Esophagus squamous epithelium (tissue), 5 donors: ENCODE measurements around the gene BNC2. TPM values are rescaled to one million over a fixed set of nuclear protein-coding genes. Genes with fewer than 3 reads are reported as not detected.
A peak's percentile ranks its signal among the peaks of the same experiment; 100 is the strongest.

Source experiments
- DNase-seq: peaks from one replicate; lab custom pipeline; 2025; lab: John Stamatoyannopoulos, UW
- H3K27ac ChIP-seq, 4 donors: fragments of 200-600 bp; sonication (generic); one replicate each; pipeline ENCODE4 v1.5.1; 2016 to 2019; ENCODE audit warnings: mild to moderate bottlenecking in 1 of 4
- H3K27me3 ChIP-seq, 4 donors: fragments of 200-600 bp; sonication (generic); 1 replicate in 3 of 4; 2 replicates in 1 of 4; pipeline versions ENCODE4 v1.5.1 to v1.6.0; 2017 to 2021; ENCODE audit warnings: antibody characterized with exemption in 1 of 4
- H3K36me3 ChIP-seq, 3 donors: fragments of 200-600 bp; sonication (generic); one replicate each; pipeline ENCODE4 v1.5.1; 2016 to 2019
- H3K4me1 ChIP-seq, 3 donors: fragments of 200-600 bp; sonication (generic); one replicate each; pipeline ENCODE4 v1.5.1; 2017 to 2019
- H3K4me3 ChIP-seq, 4 donors: fragments of 200-600 bp; sonication (generic); 1 replicate in 3 of 4; 2 replicates in 1 of 4; pipeline ENCODE4 v1.5.1; 2016 to 2019; ENCODE audit warnings: mild to moderate bottlenecking in 2 of 4, moderate library complexity in 1 of 4
- H3K9me3 ChIP-seq, 3 donors: fragments of 200-600 bp; sonication (generic); one replicate each; pipeline ENCODE4 v1.5.1; 2016 to 2019
- POLR2A ChIP-seq, 4 donors: fragments of 450-650 bp; IDR thresholded peaks; one replicate each; pipeline ENCODE4 v1.6.1; 2017; ENCODE audit warnings: antibody characterized with exemption in 4 of 4, mild to moderate bottlenecking in 4 of 4, moderate library complexity in 3 of 4
- WGBS, 2 donors: methylation state at CpG; one replicate each; pipeline ENCODE4 v1.1.5; 2018; 5-methylcytosine and 5-hydroxymethylcytosine counted together
- intact Hi-C: fragments of 100-400 bp; cut with DNase I; formaldehyde crosslinking; loops from one replicate; pipeline ENCODE4 v1.15.0; 2022
- total RNA-seq, 4 donors: library from RNA; depleted of rRNA; stranded (reverse); fragments of >200 nt; gene quantifications; one replicate each; pipeline ENCODE4 v1.1.0, GENCODE V29; 2016
- TF ChIP-seq, protein P1 (sequence below), 6 experiments: fragments of 450-650 bp in 4 of 6; fragments of 200-600 bp in 2 of 6; sonication (generic) in 2 of 6; IDR thresholded peaks; one replicate each; pipeline ENCODE4 v1.5.1; 2016 to 2019; ENCODE audit warnings: antibody characterized with exemption in 6 of 6, mild to moderate bottlenecking in 4 of 6, moderate library complexity in 4 of 6
- donor health status: DM: yes; HTN: yes; CAD: no.

The BNC2 gene
- total RNA-seq, 4 donors from 2014 or later: 3.6 to 41.8 (median 8.5) TPM

DNA sequence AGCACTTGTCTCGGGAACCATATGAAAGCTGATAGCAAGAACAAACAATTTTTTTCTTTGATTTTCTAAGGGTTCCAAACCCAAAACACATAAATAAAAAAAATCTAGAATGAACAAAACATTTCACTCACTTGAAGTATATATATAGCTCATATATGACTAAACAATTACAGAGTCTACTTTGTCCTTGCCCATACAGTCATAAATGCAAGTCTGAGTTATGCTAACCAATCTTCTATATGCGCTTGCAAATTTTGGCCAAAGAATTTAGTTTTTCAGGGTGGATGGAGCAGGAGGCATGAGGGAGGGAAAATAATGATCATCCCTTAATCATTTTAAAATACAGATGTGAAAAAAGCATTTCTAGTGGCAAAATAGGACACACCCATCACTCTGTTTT lies 370.1 kb downstream of the BNC2 start:
- Histone ChIP-seq H3K36me3 (no peaks in the 10 kb centered on the region), H3K27ac (no peak overlapping the region), H3K27me3 (no peaks in the 10 kb centered on the region), H3K9me3 (no peaks in the 10 kb centered on the region), H3K4me1 (peaks cover 0 to 4% (median 0%) of the 10 kb centered on the region in 3 donors), H3K4me3 (no peak overlapping the region)
- no peak for DNase-seq
- no peak for TF ChIP-seq POLR2A (IDR thresholded peaks at IDR 0.05)
- TF ChIP-seq, protein P1, sequence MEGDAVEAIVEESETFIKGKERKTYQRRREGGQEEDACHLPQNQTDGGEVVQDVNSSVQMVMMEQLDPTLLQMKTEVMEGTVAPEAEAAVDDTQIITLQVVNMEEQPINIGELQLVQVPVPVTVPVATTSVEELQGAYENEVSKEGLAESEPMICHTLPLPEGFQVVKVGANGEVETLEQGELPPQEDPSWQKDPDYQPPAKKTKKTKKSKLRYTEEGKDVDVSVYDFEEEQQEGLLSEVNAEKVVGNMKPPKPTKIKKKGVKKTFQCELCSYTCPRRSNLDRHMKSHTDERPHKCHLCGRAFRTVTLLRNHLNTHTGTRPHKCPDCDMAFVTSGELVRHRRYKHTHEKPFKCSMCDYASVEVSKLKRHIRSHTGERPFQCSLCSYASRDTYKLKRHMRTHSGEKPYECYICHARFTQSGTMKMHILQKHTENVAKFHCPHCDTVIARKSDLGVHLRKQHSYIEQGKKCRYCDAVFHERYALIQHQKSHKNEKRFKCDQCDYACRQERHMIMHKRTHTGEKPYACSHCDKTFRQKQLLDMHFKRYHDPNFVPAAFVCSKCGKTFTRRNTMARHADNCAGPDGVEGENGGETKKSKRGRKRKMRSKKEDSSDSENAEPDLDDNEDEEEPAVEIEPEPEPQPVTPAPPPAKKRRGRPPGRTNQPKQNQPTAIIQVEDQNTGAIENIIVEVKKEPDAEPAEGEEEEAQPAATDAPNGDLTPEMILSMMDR (IDR thresholded peaks at IDR 0.05): no peak
- WGBS, 2 donors: 81 to 100% methylated on average over 2 of the region's 2 CpGs
- intact Hi-C loops: no loop called here

DNA sequence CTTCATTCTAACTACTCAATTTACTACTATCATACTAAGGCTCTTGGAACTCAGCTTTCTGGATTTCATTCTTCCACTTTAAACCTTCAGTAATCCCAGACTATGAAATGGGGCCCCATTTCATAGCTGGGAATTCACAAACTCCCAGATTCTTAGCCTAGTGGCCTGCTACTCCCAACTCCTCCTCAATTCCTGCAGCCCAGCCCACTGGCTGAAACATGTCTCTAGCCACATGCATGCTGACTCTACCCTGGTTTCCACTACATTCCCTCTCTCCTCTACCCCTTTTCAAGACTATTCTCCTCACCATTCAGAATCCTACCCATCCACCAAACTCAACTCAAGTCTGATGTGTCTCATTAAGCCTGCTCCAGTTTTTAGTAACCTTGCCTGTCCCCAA lies 370.6 kb downstream of the BNC2 start:
- H3K9me3 ChIP-seq: no peaks in the 10 kb centered on the region
- no peak overlapping the region for H3K27ac ChIP-seq
- no peak for DNase-seq
- H3K27me3 ChIP-seq: no peaks in the 10 kb centered on the region
- no peaks in the 10 kb centered on the region for H3K4me1 ChIP-seq
- no peak overlapping the region for H3K4me3 ChIP-seq
- TF ChIP-seq POLR2A (IDR thresholded peaks at IDR 0.05): no peak
- TF ChIP-seq, protein P1 (IDR thresholded peaks at IDR 0.05): no peak
- intact Hi-C loops: no loop called here
- no peaks in the 10 kb centered on the region for H3K36me3 ChIP-seq

DNA sequence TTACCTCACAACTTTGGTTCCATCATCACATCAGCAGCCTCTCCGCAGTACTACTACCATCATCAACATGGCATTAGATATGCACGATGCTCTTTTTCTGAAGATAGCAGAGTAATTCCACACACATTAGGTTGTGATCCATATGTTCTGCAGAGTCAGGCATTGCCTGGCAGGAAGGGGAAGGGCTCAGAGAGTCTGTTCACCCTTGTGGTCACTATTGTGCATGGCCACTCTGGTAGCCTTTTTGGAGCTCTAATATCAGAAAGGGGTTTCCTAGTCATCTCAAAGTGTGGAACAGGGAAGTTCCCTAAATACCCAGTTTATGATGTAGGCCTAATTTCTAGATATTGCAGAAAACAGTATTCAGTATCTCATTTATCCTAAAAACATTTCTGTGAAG lies 373.6 kb downstream of the BNC2 start:
- H3K27ac ChIP-seq: no peak overlapping the region
- no peaks in the 10 kb centered on the region for H3K27me3 ChIP-seq
- TF ChIP-seq POLR2A (IDR thresholded peaks at IDR 0.05): no peak
- TF ChIP-seq, protein P1 (IDR thresholded peaks at IDR 0.05): no peak
- H3K9me3 ChIP-seq: no peaks in the 10 kb centered on the region
- no peak overlapping the region for H3K4me3 ChIP-seq
- intact Hi-C loops: no loop called here
- no peaks in the 10 kb centered on the region for H3K4me1 ChIP-seq
- 91 to 100% methylated on average over 2 of the region's 2 CpGs for WGBS, 2 donors
- no peak for DNase-seq
- no peaks in the 10 kb centered on the region for H3K36me3 ChIP-seq

DNA sequence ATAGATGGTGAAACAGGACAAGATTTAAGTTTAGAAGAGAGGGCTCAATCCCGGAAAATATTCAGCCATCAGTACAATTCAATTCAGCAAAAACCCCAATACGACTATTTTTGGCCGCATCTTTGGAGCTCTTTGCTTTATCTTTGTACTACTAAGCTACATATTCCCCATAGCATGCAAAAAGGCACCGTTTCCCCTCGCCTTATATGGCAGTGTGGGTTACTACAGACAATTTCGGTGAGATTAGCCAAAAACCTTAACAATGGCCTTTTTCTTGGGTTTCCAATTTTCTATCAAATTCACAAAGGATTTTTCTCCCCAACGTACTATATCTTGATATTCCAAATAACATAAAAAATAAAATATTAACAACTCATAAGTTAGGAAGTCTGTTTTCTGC lies 382.6 kb downstream of the BNC2 start:
- Histone ChIP-seq H3K27me3 (no peaks in the 10 kb centered on the region), H3K4me3 (no peak overlapping the region), H3K4me1 (peaks cover 0 to 5% (median 0%) of the 10 kb centered on the region in 3 donors), H3K27ac (peak overlapping the region in 1 of 4 donors; percentile 5), H3K36me3 (no peaks in the 10 kb centered on the region), H3K9me3 (no peaks in the 10 kb centered on the region)
- intact Hi-C loops: no loop called here
- TF ChIP-seq POLR2A (IDR thresholded peaks at IDR 0.05): no peak
- TF ChIP-seq, protein P1 (IDR thresholded peaks at IDR 0.05): no peak
- 78 to 81% methylated on average over 7 of the region's 7 CpGs for WGBS, 2 donors
- DNase-seq: no peak

DNA sequence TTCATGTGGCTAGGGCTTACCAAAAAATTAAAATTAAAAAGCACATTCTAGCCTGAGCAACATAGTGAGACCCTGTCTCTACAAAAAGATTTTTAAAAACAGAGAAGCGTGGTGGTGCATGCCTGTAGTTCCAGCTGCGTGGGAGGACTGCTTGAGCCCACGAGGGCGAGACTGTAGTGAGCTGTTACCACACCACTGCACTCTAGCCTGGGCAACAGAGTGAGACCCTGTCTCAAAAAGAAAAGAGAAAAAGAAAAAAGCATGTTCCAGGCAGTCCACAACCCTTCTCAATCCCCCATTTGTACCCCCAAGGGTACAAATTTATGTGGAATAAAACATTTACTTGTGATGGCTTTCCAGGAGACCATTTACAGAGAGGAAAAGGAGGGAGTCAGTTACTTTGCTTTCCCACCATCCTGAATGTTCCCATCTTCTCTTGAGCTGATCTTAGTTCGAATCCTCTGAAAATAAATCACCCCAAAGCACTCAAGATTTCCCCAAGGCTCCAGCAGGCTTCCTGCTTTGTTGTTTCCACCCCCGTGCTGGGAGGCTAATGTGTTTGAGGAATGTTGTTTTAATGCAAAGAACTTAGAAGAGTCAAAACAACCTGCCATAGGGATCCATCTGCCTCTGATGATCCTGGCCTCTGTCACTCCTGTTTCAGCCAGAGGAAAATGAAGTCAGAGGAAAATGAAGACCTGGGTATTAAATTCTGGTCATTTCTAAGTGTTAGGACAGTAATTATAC lies 384.7 kb downstream of the BNC2 start:
- H3K4me3 ChIP-seq: no peak overlapping the region
- WGBS, 2 donors: 78 to 87% methylated on average over 6 of the region's 6 CpGs
- H3K36me3 ChIP-seq: no peaks in the 10 kb centered on the region
- H3K9me3 ChIP-seq: no peaks in the 10 kb centered on the region
- DNase-seq: no peak
- intact Hi-C loops: no loop called here
- H3K27me3 ChIP-seq: no peaks in the 10 kb centered on the region
- H3K27ac ChIP-seq: peak overlapping the region in 1 of 4 donors; percentile 29
- H3K4me1 ChIP-seq: peaks cover 0 to 5% (median 0%) of the 10 kb centered on the region in 3 donors
- TF ChIP-seq, protein P1 (IDR thresholded peaks at IDR 0.05): no peak
- TF ChIP-seq POLR2A (IDR thresholded peaks at IDR 0.05): no peak
